DND-41 (cell line): ENCODE data around the gene JAML.

Experiments used
- EZH2 ChIP-seq: IDR thresholded peaks from 3 replicates; pipeline ENCODE4 v1.6.1; 2012; ENCODE audit warnings: borderline replicate concordance, low read depth, mild to moderate bottlenecking, moderate library complexity, low read length, inconsistent platforms; ENCODE audit not compliant: severe bottlenecking
- TF ChIP-seq, protein P1 (sequence below): IDR thresholded peaks from 2 replicates; pipeline ENCODE4 v1.5.1; 2012; ENCODE audit warnings: borderline replicate concordance, low read length, moderate library complexity, mild to moderate bottlenecking; ENCODE audit not compliant: poor library complexity, severe bottlenecking; ENCODE audit errors: extremely low read depth

DNA sequence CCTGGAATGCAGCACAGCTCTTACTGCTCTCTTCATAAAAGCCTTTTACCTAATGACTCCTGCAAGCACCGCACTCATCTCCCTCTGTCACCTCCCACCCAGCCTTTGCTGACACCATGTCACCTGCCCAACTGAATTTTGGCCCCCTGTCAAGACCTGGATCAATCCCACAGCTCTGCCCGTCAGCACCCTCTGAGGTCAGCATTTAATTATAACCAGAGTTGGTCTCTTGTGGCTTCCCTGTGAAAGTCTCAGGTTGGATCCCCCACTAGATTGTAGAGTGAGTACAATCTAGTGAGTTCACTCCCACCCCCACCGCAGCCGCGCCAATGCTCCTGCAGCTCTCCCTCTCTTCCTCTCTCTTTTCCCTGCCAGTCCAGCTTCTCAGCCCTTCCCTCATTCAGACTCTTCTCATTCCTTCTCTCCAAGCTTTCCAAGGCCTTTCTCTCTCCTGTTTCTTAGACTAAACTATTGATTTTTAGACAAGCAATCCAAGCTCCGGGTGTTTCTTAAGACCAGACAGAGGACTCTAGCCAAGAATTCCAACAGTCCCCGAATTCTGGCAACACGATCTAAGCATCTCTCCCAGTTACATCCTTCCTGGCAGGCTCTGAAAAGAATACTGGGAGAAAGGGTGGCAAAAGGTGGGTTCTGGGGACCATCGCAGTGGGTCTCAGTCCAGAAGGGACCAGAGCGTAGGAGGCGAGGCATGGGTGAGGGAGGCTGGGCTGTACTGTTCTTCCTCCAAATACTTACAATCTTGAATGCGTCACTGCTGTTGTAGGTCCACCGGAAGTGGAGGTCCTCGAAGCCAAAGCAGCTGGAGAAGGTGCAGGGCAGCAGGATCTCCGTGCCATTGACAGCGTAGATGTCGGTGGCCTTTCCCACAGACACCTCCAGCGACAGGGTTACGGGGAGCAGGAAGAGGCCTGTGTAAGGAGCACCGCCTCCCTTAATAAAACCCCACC, 80.2 kb downstream of the JAML start:
- no peak for TF ChIP-seq EZH2
- TF ChIP-seq, protein P1, sequence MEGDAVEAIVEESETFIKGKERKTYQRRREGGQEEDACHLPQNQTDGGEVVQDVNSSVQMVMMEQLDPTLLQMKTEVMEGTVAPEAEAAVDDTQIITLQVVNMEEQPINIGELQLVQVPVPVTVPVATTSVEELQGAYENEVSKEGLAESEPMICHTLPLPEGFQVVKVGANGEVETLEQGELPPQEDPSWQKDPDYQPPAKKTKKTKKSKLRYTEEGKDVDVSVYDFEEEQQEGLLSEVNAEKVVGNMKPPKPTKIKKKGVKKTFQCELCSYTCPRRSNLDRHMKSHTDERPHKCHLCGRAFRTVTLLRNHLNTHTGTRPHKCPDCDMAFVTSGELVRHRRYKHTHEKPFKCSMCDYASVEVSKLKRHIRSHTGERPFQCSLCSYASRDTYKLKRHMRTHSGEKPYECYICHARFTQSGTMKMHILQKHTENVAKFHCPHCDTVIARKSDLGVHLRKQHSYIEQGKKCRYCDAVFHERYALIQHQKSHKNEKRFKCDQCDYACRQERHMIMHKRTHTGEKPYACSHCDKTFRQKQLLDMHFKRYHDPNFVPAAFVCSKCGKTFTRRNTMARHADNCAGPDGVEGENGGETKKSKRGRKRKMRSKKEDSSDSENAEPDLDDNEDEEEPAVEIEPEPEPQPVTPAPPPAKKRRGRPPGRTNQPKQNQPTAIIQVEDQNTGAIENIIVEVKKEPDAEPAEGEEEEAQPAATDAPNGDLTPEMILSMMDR = no peak
